ENCODE data around the gene C3orf20. TPM values are rescaled to one million over a fixed set of nuclear protein-coding genes. Genes with fewer than 3 reads are reported as not detected.

The C3orf20 gene
- total and polyA plus RNA-seq, 9 of the 15 experiments (the other 6 are each of a cell fraction or from before 2014, with no cell fraction given) = 0.04 TPM; not detected in 8

- FAIRE-seq (no peak), ATAC-seq (peak; percentile 9), DNase-seq (ENCODE audit: extremely low read depth in 1 of 4, low spot score in 3 of 4) (no peak)
- no peaks in the 10 kb centered on the region for H3K9me1 ChIP-seq (ENCODE audit: control insufficient read depth, insufficient read depth, low read length)
- H3K4me2 ChIP-seq (ENCODE audit: insufficient read depth, low read length) = no peak overlapping the region
- no TSS peak for BruUV-seq (replicated peaks)
- H4K20me1 ChIP-seq (replicated peaks; ENCODE audit: control insufficient read depth, insufficient read depth, low read length) = peaks cover 4% of the 10 kb centered on the region; the same call in 1 of the 2 replicates
- peak overlapping the region; percentile 66 for H2AFZ ChIP-seq (ENCODE audit: low read depth, low read length)
- CTCF ChIA-PET (ENCODE audit: low intra/inter-chr PET ratio) = no interaction called here
- 71% methylated on average over 6 of the region's 6 CpGs for WGBS (ENCODE audit: insufficient coverage, low coverage, missing lambda C conversion rate)
- POLR2A ChIA-PET = interaction anchor here (0.6 kb wide), 1 partner anchor 71 kb away, joined by 3 read pairs; no protein-coding TSS in a partner anchor
- no peak overlapping the region for H3K4me3 ChIP-seq
- no peaks in the 10 kb centered on the region for H3K36me3 ChIP-seq (ENCODE audit: control insufficient read depth, insufficient read depth, low read length)
- intact Hi-C loops (cut with micrococcal nuclease) (no loop called here), in situ Hi-C loops (cut with MboI) (no loop called here)
- H3K27ac ChIP-seq (ENCODE audit: extremely low read depth, low read depth, low read length) = peak overlapping the region; percentile 46; the same call in 1 of the 3 replicates
- peak overlapping the region in 1 of 2 experiments; percentile 53; a peak in 3 of 4 replicates for H3K9ac ChIP-seq (ENCODE audit: insufficient read depth in 1 of 2, low read depth in 2 of 2, low read length in 2 of 2)
- H3K27me3 ChIP-seq (ENCODE audit: control insufficient read depth in 2 of 2, insufficient read depth in 2 of 2, low read length in 2 of 2) = peaks cover 25 to 29% of the 10 kb centered on the region in 2 experiments
- H3K79me2 ChIP-seq (ENCODE audit: control insufficient read depth, insufficient read depth, low read length) = no peaks in the 10 kb centered on the region; the same call in 2 of the 3 replicates
- no peaks in the 10 kb centered on the region for H3K9me3 ChIP-seq (replicated peaks; ENCODE audit: control insufficient read depth, insufficient read depth, low read depth, low read length)
- H3K4me1 ChIP-seq (replicated peaks in 1 of 2; ENCODE audit: control insufficient read depth in 2 of 2, insufficient read depth in 2 of 2, low read length in 2 of 2) = peaks cover 17 to 40% of the 10 kb centered on the region in 2 experiments
- TF ChIP-seq ETV6 (IDR thresholded peaks at IDR 0.05; ENCODE audit: borderline replicate concordance in 1 of 2, low read depth in 2 of 2, low read length in 1 of 2) (no peak), ETV6 (CRISPR knock-in tag; IDR thresholded peaks at IDR 0.05; ENCODE audit: borderline replicate concordance) (no peak), FOXP4 (CRISPR knock-in tag; IDR thresholded peaks at IDR 0.05; ENCODE audit: borderline replicate concordance) (no peak), KDM4B (IDR thresholded peaks at IDR 0.05; ENCODE audit: borderline replicate concordance in 2 of 2, low read depth in 1 of 2) (0 out of 4 replicates have a peak, but pooled peaks of 1 of the 2 experiments have one; percentile 25), TOE1 (IDR thresholded peaks at IDR 0.05; ENCODE audit: borderline replicate concordance) (no peak), TOE1 (CRISPR knock-in tag; IDR thresholded peaks at IDR 0.05; ENCODE audit: borderline replicate concordance, low read depth) (no peak), MEF2D (tag; conservative IDR thresholded peaks at IDR 0.05; ENCODE audit: low read depth) (peak; percentile 42; the same call in 1 of the 2 replicates), ARID3B (CRISPR knock-in tag; IDR thresholded peaks at IDR 0.05; ENCODE audit: borderline replicate concordance) (0 out of 2 replicates have a peak, but pooled peaks have one; percentile 19), FOS (IDR thresholded peaks at IDR 0.05; ENCODE audit: extremely low read depth, insufficient read length) (no peak), HBP1 (CRISPR knock-in tag; IDR thresholded peaks at IDR 0.05) (peak; percentile 54; the same call in 1 of the 2 replicates), ATF4 (CRISPR knock-in tag; IDR thresholded peaks at IDR 0.05) (peak; percentile 46; the same call in 1 of the 2 replicates), ELF4 (CRISPR knock-in tag; IDR thresholded peaks at IDR 0.05) (peak; percentile 53; the same call in 1 of the 2 replicates)
These were observed 28.8 kb upstream of the C3orf20 start for GRCh38 chr3:14646131-14646573.
